ENCODE data around the gene AMFR.

The AMFR gene

GRCh38 chr16:56466344-56466743 is 41.0 kb upstream of the AMFR start:
- TF ChIP-seq POLR2AphosphoS5 (IDR thresholded peaks at IDR 0.05; ENCODE audit: low read depth, low read length) (no peak), REST (IDR thresholded peaks at IDR 0.05; ENCODE audit: insufficient read depth in 1 of 2, low read depth in 2 of 2, low read length in 2 of 2) (no peak), FOXP2 (optimal IDR thresholded peaks at IDR 0.05; ENCODE audit: borderline replicate concordance, extremely low read depth, extremely low read length, insufficient read depth) (no peak), TAF1 (IDR thresholded peaks at IDR 0.05; ENCODE audit: borderline replicate concordance, insufficient read depth, low read length) (no peak), SIN3A (IDR thresholded peaks at IDR 0.05; ENCODE audit: borderline replicate concordance, insufficient read depth, low read length) (no peak)

GRCh38 chr16:56463153-56463552 is 37.8 kb upstream of the AMFR start:
- no peak for TF ChIP-seq SIN3A (IDR thresholded peaks at IDR 0.05; ENCODE audit: borderline replicate concordance, insufficient read depth, low read length)
- TF ChIP-seq REST (IDR thresholded peaks at IDR 0.05; ENCODE audit: insufficient read depth in 1 of 2, low read depth in 2 of 2, low read length in 2 of 2), result no peak
- TF ChIP-seq TAF1 (IDR thresholded peaks at IDR 0.05; ENCODE audit: borderline replicate concordance, insufficient read depth, low read length), result no peak
- no peak for TF ChIP-seq FOXP2 (optimal IDR thresholded peaks at IDR 0.05; ENCODE audit: borderline replicate concordance, extremely low read depth, extremely low read length, insufficient read depth)
- no peak for TF ChIP-seq POLR2AphosphoS5 (IDR thresholded peaks at IDR 0.05; ENCODE audit: low read depth, low read length)

GRCh38 chr16:56462064-56462796 is 36.9 kb upstream of the AMFR start:
- no peak for TF ChIP-seq POLR2AphosphoS5 (IDR thresholded peaks at IDR 0.05; ENCODE audit: low read depth, low read length)
- TF ChIP-seq REST (IDR thresholded peaks at IDR 0.05; ENCODE audit: insufficient read depth in 1 of 2, low read depth in 2 of 2, low read length in 2 of 2), result no peak

- no peak for TF ChIP-seq TAF1 (IDR thresholded peaks at IDR 0.05; ENCODE audit: borderline replicate concordance, insufficient read depth, low read length)
- TF ChIP-seq SIN3A (IDR thresholded peaks at IDR 0.05; ENCODE audit: borderline replicate concordance, insufficient read depth, low read length), result no peak
- no peak for TF ChIP-seq POLR2AphosphoS5 (IDR thresholded peaks at IDR 0.05; ENCODE audit: low read depth, low read length)
- no peak for TF ChIP-seq REST (IDR thresholded peaks at IDR 0.05; ENCODE audit: insufficient read depth in 1 of 2, low read depth in 2 of 2, low read length in 2 of 2)
- no peak for TF ChIP-seq FOXP2 (optimal IDR thresholded peaks at IDR 0.05; ENCODE audit: borderline replicate concordance, extremely low read depth, extremely low read length, insufficient read depth)
These were observed 34.8 kb upstream of the AMFR start for GRCh38 chr16:56460101-56460500.
